Activated naive CD4-positive, alpha-beta T cell treated with anti-CD3 and anti-CD28 coated beads, Interleukin-2, amount 50 U/mL, for 24 hours (primary cell): ENCODE data around the gene SURF4.
"Not testable (repeated sequence)": the region's sequence is repeated elsewhere in the genome, so short reads cannot be mapped to it uniquely, and the experiment has no call there.

ENCODE experiments used
- H3K27ac Mint-ChIP-seq: one replicate; pipeline ENCODE4 v1.8.0; 2021; ENCODE audit warnings: mild to moderate bottlenecking, mixed read lengths
- H3K27me3 Mint-ChIP-seq: one replicate; pipeline ENCODE4 v1.8.0; 2021; ENCODE audit warnings: mixed read lengths
- H3K36me3 Mint-ChIP-seq: one replicate; pipeline ENCODE4 v1.8.0; 2021; ENCODE audit warnings: mixed read lengths
- H3K4me1 Mint-ChIP-seq: one replicate; pipeline ENCODE4 v1.8.0; 2021; ENCODE audit warnings: mixed read lengths
- H3K4me3 Mint-ChIP-seq: one replicate; pipeline ENCODE4 v1.8.0; 2021; ENCODE audit warnings: mild to moderate bottlenecking, mixed read lengths
- H3K9me3 Mint-ChIP-seq: one replicate; pipeline ENCODE4 v1.8.0; 2021; ENCODE audit warnings: mixed read lengths

The SURF4 gene

GRCh38 chr9:133404454-133405002 lies 28.7 kb upstream of the SURF4 start:
- H3K4me1 Mint-ChIP-seq: peaks cover 12% of the 10 kb centered on the region
- no peaks in the 10 kb centered on the region for H3K27me3 Mint-ChIP-seq
- H3K9me3 Mint-ChIP-seq: no peaks in the 10 kb centered on the region
- no peak overlapping the region for H3K4me3 Mint-ChIP-seq
- no peak overlapping the region for H3K27ac Mint-ChIP-seq
- H3K36me3 Mint-ChIP-seq: peaks cover 10% of the 10 kb centered on the region

- H3K4me3 Mint-ChIP-seq: no peak overlapping the region
- no peak overlapping the region for H3K27ac Mint-ChIP-seq
- H3K36me3 Mint-ChIP-seq: peaks cover 10% of the 10 kb centered on the region
- H3K27me3 Mint-ChIP-seq: no peaks in the 10 kb centered on the region
- H3K9me3 Mint-ChIP-seq: no peaks in the 10 kb centered on the region
- H3K4me1 Mint-ChIP-seq: peaks cover 12% of the 10 kb centered on the region
Measured at GRCh38 chr9:133403766-133404453, 28.1 kb upstream of the SURF4 start.

- no peak overlapping the region for H3K27ac Mint-ChIP-seq
- H3K9me3 Mint-ChIP-seq: no peaks in the 10 kb centered on the region
Measured at GRCh38 chr9:133402689-133403088, 26.8 kb upstream of the SURF4 start.

GRCh38 chr9:133401588-133401987 lies 25.7 kb upstream of the SURF4 start:
- no peak overlapping the region for H3K4me3 Mint-ChIP-seq
- H3K27ac Mint-ChIP-seq: no peak overlapping the region
- H3K27me3 Mint-ChIP-seq: no peaks in the 10 kb centered on the region
- peaks cover 2% of the 10 kb centered on the region for H3K36me3 Mint-ChIP-seq
- H3K4me1 Mint-ChIP-seq: peaks cover 5% of the 10 kb centered on the region
- H3K9me3 Mint-ChIP-seq: no peaks in the 10 kb centered on the region

More at GRCh38 chr9:133402689-133403088, 26.8 kb upstream of the SURF4 start:
- H3K4me3 Mint-ChIP-seq: no peak overlapping the region
- H3K36me3 Mint-ChIP-seq: peaks cover 9% of the 10 kb centered on the region
- no peaks in the 10 kb centered on the region for H3K27me3 Mint-ChIP-seq
- H3K4me1 Mint-ChIP-seq: peaks cover 12% of the 10 kb centered on the region

DNA sequence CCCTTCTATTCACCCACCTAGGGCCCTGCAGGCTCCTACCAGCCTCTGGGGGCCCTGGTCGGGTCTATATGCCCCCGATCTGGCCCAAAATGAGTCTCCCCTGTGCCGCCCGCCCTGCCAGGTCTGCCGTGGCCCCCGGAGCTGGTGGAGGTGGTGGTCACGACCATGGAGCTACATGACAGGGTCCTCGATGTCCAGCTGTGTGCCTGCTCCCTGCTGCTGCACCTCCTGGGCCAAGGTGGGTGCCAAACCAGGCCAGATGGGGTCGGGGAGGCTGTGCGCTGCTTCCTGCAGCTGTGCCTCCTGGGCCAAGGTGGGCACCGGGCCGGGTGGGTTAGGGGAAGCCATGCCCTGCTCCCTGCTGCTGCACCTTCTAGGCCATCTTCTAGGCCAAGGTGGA lies 24.4 kb upstream of the SURF4 start:
- no peak overlapping the region for H3K4me3 Mint-ChIP-seq
- no peaks in the 10 kb centered on the region for H3K27me3 Mint-ChIP-seq
- H3K4me1 Mint-ChIP-seq: peaks cover 4% of the 10 kb centered on the region
- peaks cover under 1% of the 10 kb centered on the region for H3K36me3 Mint-ChIP-seq
- no peak overlapping the region for H3K27ac Mint-ChIP-seq
- H3K9me3 Mint-ChIP-seq: no peaks in the 10 kb centered on the region

- Mint-ChIP-seq H3K27me3 (no peaks in the 10 kb centered on the region), H3K36me3 (no peaks in the 10 kb centered on the region), H3K4me1 (no peaks in the 10 kb centered on the region), H3K4me3 (no peak overlapping the region), H3K9me3 (no peaks in the 10 kb centered on the region), H3K27ac (no peak overlapping the region)
Measured at GRCh38 chr9:133397895-133398294, 22.0 kb upstream of the SURF4 start.

- Mint-ChIP-seq H3K9me3 (no peaks in the 10 kb centered on the region), H3K27ac (no peak overlapping the region), H3K27me3 (no peaks in the 10 kb centered on the region), H3K36me3 (no peaks in the 10 kb centered on the region), H3K4me1 (no peaks in the 10 kb centered on the region), H3K4me3 (no peak overlapping the region)
Measured at GRCh38 chr9:133397370-133397769, 21.5 kb upstream of the SURF4 start.

GRCh38 chr9:133396952-133397351 lies 21.1 kb upstream of the SURF4 start:
- Mint-ChIP-seq H3K4me1 (no peaks in the 10 kb centered on the region), H3K36me3 (no peaks in the 10 kb centered on the region), H3K9me3 (no peaks in the 10 kb centered on the region), H3K27ac (no peak overlapping the region), H3K27me3 (no peaks in the 10 kb centered on the region), H3K4me3 (no peak overlapping the region)

DNA sequence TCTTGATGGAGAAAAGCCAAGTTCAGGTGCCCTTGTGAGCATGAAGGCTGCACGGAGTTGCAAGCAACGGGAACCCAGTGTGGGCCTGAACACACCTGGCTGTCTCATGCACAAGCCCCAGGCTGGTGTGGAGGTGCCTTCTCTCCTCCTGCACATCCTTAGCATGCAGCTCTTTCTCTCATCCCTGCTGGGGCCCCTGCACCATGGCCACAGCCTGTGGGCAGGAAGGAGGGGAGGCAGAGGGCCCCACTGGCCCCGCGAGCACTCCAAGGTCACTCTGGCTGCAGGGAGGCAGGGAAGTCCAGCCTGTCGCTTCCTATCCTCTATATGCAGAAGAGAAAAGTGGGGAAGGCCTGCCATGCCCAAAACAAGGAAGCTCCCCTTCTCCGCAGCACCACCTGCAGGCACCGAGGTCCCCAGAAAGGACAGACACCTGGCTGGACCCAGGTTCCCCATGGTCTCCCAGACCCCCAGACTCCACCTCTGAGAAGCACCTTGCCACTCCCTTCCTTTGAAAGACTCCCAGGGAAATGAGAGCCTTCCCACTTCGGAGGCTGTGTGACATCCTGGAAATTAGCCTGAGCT lies 18.9 kb upstream of the SURF4 start:
- H3K4me3 Mint-ChIP-seq: no peak overlapping the region
- no peaks in the 10 kb centered on the region for H3K4me1 Mint-ChIP-seq
- H3K27ac Mint-ChIP-seq: no peak overlapping the region
- peaks cover 1% of the 10 kb centered on the region for H3K27me3 Mint-ChIP-seq
- no peaks in the 10 kb centered on the region for H3K36me3 Mint-ChIP-seq
- no peaks in the 10 kb centered on the region for H3K9me3 Mint-ChIP-seq

DNA sequence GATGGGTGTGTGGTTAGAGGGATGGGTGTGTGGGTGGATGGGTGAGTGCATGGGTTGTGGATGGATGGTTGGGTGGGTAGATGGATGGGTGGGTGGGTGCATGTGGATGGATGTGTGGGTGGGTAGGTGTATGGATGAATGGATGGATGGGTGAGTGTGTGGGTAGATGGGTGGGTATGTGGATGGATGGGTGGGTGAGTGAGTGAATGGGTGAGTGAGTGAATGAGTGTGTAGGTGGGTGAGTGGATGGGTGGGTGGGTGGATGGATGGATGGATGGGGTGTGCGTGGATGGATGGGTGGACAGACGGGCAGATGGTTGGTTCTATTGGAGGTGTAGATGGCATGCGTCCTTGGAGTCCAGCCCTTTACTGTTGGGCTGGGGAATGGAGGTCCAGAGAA lies 17.5 kb upstream of the SURF4 start:
- peaks cover 2% of the 10 kb centered on the region for H3K27me3 Mint-ChIP-seq
- no peaks in the 10 kb centered on the region for H3K4me1 Mint-ChIP-seq
- H3K4me3 Mint-ChIP-seq: no peak overlapping the region
- no peak overlapping the region for H3K27ac Mint-ChIP-seq
- H3K36me3 Mint-ChIP-seq: no peaks in the 10 kb centered on the region
- no peaks in the 10 kb centered on the region for H3K9me3 Mint-ChIP-seq

DNA sequence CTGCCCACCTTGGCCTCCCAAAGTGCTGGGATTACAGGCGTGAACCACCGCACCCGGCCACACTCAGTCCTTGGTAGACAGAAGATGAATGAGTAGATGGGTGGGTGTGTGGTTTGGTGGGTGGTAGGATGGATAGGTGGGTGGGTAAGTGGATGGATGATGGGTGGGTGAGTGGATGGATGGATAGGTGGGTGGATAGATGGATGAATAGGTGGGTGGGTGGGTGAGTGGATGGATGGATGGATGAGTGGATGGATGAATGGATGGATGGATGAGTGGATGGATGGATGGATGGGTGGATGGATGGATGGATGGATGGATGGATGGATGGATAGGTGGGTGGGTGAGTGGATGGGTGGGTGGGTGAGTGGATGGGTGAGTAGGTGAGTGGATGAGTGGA lies 16.4 kb upstream of the SURF4 start:
- not testable (repeated sequence) for H3K36me3 Mint-ChIP-seq, H3K4me1 Mint-ChIP-seq, H3K4me3 Mint-ChIP-seq, H3K9me3 Mint-ChIP-seq, H3K27me3 Mint-ChIP-seq, H3K27ac Mint-ChIP-seq

GRCh38 chr9:133391449-133391848 lies 15.6 kb upstream of the SURF4 start:
- not testable (repeated sequence) for H3K27me3 Mint-ChIP-seq, H3K9me3 Mint-ChIP-seq, H3K27ac Mint-ChIP-seq, H3K4me3 Mint-ChIP-seq, H3K4me1 Mint-ChIP-seq, H3K36me3 Mint-ChIP-seq

GRCh38 chr9:133390713-133391112 lies 14.9 kb upstream of the SURF4 start:
- Mint-ChIP-seq H3K36me3 (no peaks in the 10 kb centered on the region), H3K4me3 (no peak overlapping the region), H3K27ac (no peak overlapping the region)

DNA sequence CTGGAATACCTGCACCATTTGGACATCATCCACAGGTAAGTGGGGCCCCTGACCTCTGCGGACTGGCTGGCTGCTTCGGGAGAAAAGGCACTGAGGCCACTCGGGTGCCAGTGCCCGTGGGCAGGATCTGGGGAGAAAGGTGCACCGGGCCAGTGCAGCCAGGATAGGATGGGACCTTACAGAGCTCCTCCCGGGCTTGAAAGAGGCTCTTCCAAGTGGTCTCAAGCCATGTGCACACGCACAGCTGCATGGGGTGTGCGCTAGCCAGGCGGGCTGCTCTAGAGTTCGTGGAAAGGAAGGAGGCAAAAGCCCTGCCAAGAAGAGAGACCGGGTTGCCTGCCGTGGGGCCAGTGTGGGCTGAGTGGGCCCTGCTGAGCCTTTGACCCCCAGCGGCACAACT lies 13.7 kb upstream of the SURF4 start:
- Mint-ChIP-seq H3K9me3 (no peaks in the 10 kb centered on the region), H3K4me3 (no peak overlapping the region), H3K4me1 (no peaks in the 10 kb centered on the region), H3K27me3 (peaks cover 2% of the 10 kb centered on the region), H3K36me3 (no peaks in the 10 kb centered on the region), H3K27ac (no peak overlapping the region)

More at GRCh38 chr9:133390713-133391112, 14.9 kb upstream of the SURF4 start:
- Mint-ChIP-seq H3K9me3 (no peaks in the 10 kb centered on the region), H3K4me1 (no peaks in the 10 kb centered on the region), H3K27me3 (peaks cover 2% of the 10 kb centered on the region)

GRCh38 chr9:133389025-133389557 lies 13.2 kb upstream of the SURF4 start:
- Mint-ChIP-seq H3K9me3 (no peaks in the 10 kb centered on the region), H3K4me3 (no peak overlapping the region), H3K4me1 (no peaks in the 10 kb centered on the region), H3K27me3 (peaks cover 2% of the 10 kb centered on the region), H3K36me3 (no peaks in the 10 kb centered on the region), H3K27ac (no peak overlapping the region)

- H3K27ac Mint-ChIP-seq: no peak overlapping the region
- H3K4me1 Mint-ChIP-seq: no peaks in the 10 kb centered on the region
- no peaks in the 10 kb centered on the region for H3K36me3 Mint-ChIP-seq
- peaks cover 2% of the 10 kb centered on the region for H3K27me3 Mint-ChIP-seq
- no peaks in the 10 kb centered on the region for H3K9me3 Mint-ChIP-seq
- H3K4me3 Mint-ChIP-seq: no peak overlapping the region
Measured at GRCh38 chr9:133387680-133388079, 11.8 kb upstream of the SURF4 start.
